PC-9 (cell line): Measurements from ENCODE around the gene ARHGEF26. TPM values are rescaled to one million over a fixed set of nuclear protein-coding genes. Genes with fewer than 3 reads are reported as not detected.

Experiments used
- BruUV-seq: library from RNA; stranded (reverse); fragments of 400-500 nt; replicated peaks from 2 replicates; lab custom pipeline; 2021; lab: Mats Ljungman, UMichigan
- CTCF ChIA-PET: fragments of 300-600 bp; sonication (Branson Sonifier 250); formaldehyde crosslinking; loops from one replicate; lab custom pipeline; 2022; ENCODE audit warnings: antibody characterized with exemption; lab: Charles Lee
- POLR2A ChIA-PET: fragments of 300-600 bp; sonication (Branson Sonifier 250); formaldehyde crosslinking; loops from one replicate; lab custom pipeline; 2022; ENCODE audit warnings: antibody characterized with exemption; ENCODE audit not compliant: unreplicated experiment; lab: Charles Lee
- DNase-seq, 2 experiments: peaks; one replicate each; pipeline versions ENCODE4 v3.0.0 to v3.0.0-alpha.2; 2015 to 2022; ENCODE audit warnings: mixed read lengths in 1 of 2
- H2AFZ ChIP-seq: fragments of 200-600 bp; sonication (generic); 2 replicates; pipeline ENCODE4 v1.8.1; 2017; ENCODE audit warnings: antibody characterized with exemption
- H3F3A ChIP-seq: fragments of 200-600 bp; sonication (generic); 2 replicates; pipeline ENCODE4 v1.8.1; 2017; ENCODE audit warnings: antibody characterized with exemption, mild to moderate bottlenecking, low read depth; ENCODE audit not compliant: insufficient read depth
- H3K27ac ChIP-seq: fragments of 200-600 bp; sonication (generic); 2 replicates; pipeline ENCODE4 v1.6.1; 2016; ENCODE audit warnings: mixed run types
- H3K27me3 ChIP-seq: fragments of 200-600 bp; sonication (generic); 2 replicates; pipeline ENCODE4 v1.6.1; 2016; ENCODE audit warnings: low read depth, mixed run types; ENCODE audit not compliant: insufficient read depth
- H3K36me3 ChIP-seq: fragments of 200-600 bp; sonication (generic); 2 replicates; pipeline ENCODE4 v1.6.1; 2016; ENCODE audit warnings: low read depth, mixed run types
- H3K4me1 ChIP-seq: fragments of 200-600 bp; sonication (generic); replicated peaks from 2 replicates; pipeline ENCODE4 v1.6.1; 2016; ENCODE audit warnings: mixed run types; ENCODE audit not compliant: insufficient read depth
- H3K4me2 ChIP-seq: fragments of 200-600 bp; sonication (generic); 2 replicates; pipeline ENCODE4 v1.6.1; 2017; ENCODE audit warnings: mixed run types
- H3K4me3 ChIP-seq: fragments of 200-600 bp; sonication (generic); 2 replicates; pipeline ENCODE4 v1.6.1; 2016; ENCODE audit warnings: mixed run types
- H3K79me2 ChIP-seq: fragments of 200-600 bp; sonication (generic); 2 replicates; pipeline ENCODE4 v1.6.1; 2017; ENCODE audit warnings: low read depth, mixed run types
- H3K9me2 ChIP-seq: fragments of 200-600 bp; sonication (generic); 2 replicates; pipeline ENCODE4 v1.8.1; 2017; ENCODE audit warnings: mild to moderate bottlenecking; ENCODE audit not compliant: insufficient read depth
- H3K9me3 ChIP-seq: fragments of 200-600 bp; sonication (generic); 2 replicates; pipeline ENCODE4 v1.8.1; 2016; ENCODE audit warnings: low read depth; ENCODE audit not compliant: insufficient read depth
- H4K20me1 ChIP-seq: fragments of 200-600 bp; sonication (generic); 2 replicates; pipeline ENCODE4 v1.8.1; 2017; ENCODE audit not compliant: insufficient read depth
- EZH2 ChIP-seq: fragments of 200-600 bp; sonication (generic); IDR thresholded peaks from 2 replicates; pipeline ENCODE4 v1.8.0; 2017; ENCODE audit warnings: antibody characterized with exemption, low read depth
- intact Hi-C: fragments of 100-400 bp; cut with micrococcal nuclease; formaldehyde crosslinking; loops from one replicate; pipeline ENCODE4 v1.10.0; 2022; ENCODE audit not compliant: unreplicated experiment
- total RNA-seq: library from RNA; stranded (reverse); gene quantifications from 2 replicates; pipeline ENCODE4 v1.2.3, GENCODE V29; 2021
- TF ChIP-seq, protein P1 (sequence below): fragments of 200-600 bp; sonication (generic); conservative IDR thresholded peaks from 2 replicates; pipeline ENCODE4 v1.6.1; 2017; ENCODE audit warnings: mixed run types, antibody characterized with exemption, mild to moderate bottlenecking, moderate library complexity

ARHGEF26 gene
- total RNA-seq, 1 experiment from 2014 or later: 7.9 TPM

DNA sequence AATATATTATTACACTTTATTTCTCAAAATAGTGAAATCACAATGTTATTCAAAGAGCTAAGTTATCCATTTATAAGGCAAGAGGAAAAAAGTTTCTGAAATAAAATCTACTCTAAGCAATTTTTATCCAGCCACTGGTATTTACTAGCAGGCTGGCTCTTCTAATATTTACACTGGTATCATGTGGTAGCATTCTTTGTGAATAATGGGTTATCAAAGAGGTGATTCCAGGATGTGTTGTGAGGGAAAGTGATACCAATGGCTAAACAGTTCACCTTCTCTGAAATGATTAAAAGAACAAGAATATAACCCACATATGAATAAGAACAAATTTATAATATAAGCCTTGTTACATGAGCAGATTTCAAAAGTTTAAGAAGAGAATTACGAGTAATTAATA lies 159.0 kb downstream of the ARHGEF26 start:
- Histone ChIP-seq H4K20me1 (0 out of 2 replicates have a peak, but pooled peaks cover 6% of the 10 kb centered on the region), H3K36me3 (peaks cover 67% of the 10 kb centered on the region), H2AFZ (no peak overlapping the region), H3K27me3 (no peaks in the 10 kb centered on the region), H3K9me3 (no peaks in the 10 kb centered on the region), H3K79me2 (no peaks in the 10 kb centered on the region), H3K4me2 (no peak overlapping the region), H3K4me1 (no peaks in the 10 kb centered on the region), H3K27ac (no peak overlapping the region), H3K4me3 (no peak overlapping the region), H3K9me2 (no peaks in the 10 kb centered on the region), H3F3A (no peaks in the 10 kb centered on the region; the same call in 1 of the 2 replicates)
- ChIA-PET CTCF (no interaction called here), POLR2A (no interaction called here)
- no peak for TF ChIP-seq EZH2
- TF ChIP-seq, protein P1, sequence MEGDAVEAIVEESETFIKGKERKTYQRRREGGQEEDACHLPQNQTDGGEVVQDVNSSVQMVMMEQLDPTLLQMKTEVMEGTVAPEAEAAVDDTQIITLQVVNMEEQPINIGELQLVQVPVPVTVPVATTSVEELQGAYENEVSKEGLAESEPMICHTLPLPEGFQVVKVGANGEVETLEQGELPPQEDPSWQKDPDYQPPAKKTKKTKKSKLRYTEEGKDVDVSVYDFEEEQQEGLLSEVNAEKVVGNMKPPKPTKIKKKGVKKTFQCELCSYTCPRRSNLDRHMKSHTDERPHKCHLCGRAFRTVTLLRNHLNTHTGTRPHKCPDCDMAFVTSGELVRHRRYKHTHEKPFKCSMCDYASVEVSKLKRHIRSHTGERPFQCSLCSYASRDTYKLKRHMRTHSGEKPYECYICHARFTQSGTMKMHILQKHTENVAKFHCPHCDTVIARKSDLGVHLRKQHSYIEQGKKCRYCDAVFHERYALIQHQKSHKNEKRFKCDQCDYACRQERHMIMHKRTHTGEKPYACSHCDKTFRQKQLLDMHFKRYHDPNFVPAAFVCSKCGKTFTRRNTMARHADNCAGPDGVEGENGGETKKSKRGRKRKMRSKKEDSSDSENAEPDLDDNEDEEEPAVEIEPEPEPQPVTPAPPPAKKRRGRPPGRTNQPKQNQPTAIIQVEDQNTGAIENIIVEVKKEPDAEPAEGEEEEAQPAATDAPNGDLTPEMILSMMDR: no peak
- intact Hi-C loops: no loop called here
- DNase-seq: no peak
- BruUV-seq: no TSS peak

DNA sequence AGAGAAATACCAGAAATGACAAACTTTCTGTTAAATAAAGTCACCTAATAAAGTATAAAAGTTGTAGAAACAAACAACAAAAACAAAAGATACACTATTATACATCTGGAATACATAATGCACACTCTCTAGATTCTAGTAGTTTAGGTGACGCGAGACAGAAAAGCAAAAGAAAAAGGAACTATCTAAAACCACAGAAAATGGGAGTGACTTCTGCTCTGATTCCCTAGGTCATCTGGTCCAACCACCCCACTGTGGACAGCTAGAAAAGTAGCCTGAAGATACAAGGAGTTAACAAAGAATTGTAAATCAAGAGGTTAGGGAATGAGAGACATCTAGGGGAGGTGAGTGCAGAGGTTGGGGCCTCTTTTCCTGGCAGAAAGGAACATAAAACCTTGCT lies 164.0 kb downstream of the ARHGEF26 start:
- H3K27me3 ChIP-seq: no peaks in the 10 kb centered on the region
- no peak overlapping the region for H3K4me2 ChIP-seq
- ChIA-PET CTCF (no interaction called here), POLR2A (no interaction called here)
- no peak for DNase-seq
- no peaks in the 10 kb centered on the region for H3K4me1 ChIP-seq
- peaks cover 55% of the 10 kb centered on the region for H3K36me3 ChIP-seq
- intact Hi-C loops: no loop called here
- no peaks in the 10 kb centered on the region for H3K9me3 ChIP-seq
- H4K20me1 ChIP-seq: 0 out of 2 replicates have a peak, but pooled peaks cover 6% of the 10 kb centered on the region
- TF ChIP-seq, protein P1: no peak
- TF ChIP-seq EZH2: no peak
- H2AFZ ChIP-seq: no peak overlapping the region
- no peaks in the 10 kb centered on the region for H3K9me2 ChIP-seq
- H3K27ac ChIP-seq: no peak overlapping the region
- H3K79me2 ChIP-seq: no peaks in the 10 kb centered on the region
- no peaks in the 10 kb centered on the region; the same call in 1 of the 2 replicates for H3F3A ChIP-seq
- no TSS peak for BruUV-seq
- no peak overlapping the region for H3K4me3 ChIP-seq

DNA sequence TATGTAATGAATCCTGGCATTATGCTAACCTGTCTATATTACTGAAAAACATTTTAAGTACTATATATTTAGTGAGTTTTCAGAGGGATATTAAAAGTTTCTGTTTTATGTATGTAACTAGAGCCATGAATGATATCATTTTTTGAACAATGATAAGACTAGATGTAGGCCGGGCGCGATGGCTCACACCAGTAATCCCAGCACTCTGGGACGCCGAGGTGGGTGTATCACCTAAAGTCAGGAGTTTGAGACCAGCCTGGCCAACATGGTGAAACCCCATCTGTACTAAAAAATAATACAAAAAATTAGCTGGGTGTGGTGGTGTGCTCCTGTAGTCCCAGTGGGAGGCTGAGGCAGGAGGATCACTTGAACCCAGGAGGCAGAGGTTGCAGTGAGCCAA lies 169.0 kb downstream of the ARHGEF26 start:
- CTCF ChIA-PET: no interaction called here
- intact Hi-C loops: no loop called here
- DNase-seq: no peak

More for the DNA sequence above, 169.0 kb downstream of the ARHGEF26 start:
- Histone ChIP-seq H3K79me2 (no peaks in the 10 kb centered on the region), H3K9me3 (no peaks in the 10 kb centered on the region), H3K27ac (no peak overlapping the region), H3K4me3 (no peak overlapping the region), H4K20me1 (no peaks in the 10 kb centered on the region; the same call in 1 of the 2 replicates), H3K27me3 (no peaks in the 10 kb centered on the region), H3K9me2 (no peaks in the 10 kb centered on the region), H3K4me2 (no peak overlapping the region), H3K4me1 (no peaks in the 10 kb centered on the region), H2AFZ (no peak overlapping the region), H3F3A (no peaks in the 10 kb centered on the region), H3K36me3 (peaks cover 55% of the 10 kb centered on the region)
- no TSS peak for BruUV-seq
- TF ChIP-seq EZH2: no peak
- TF ChIP-seq, protein P1: no peak
- POLR2A ChIA-PET: no interaction called here
